ENCODE data around the gene MPZL2. TPM values are rescaled to one million over a fixed set of nuclear protein-coding genes. Genes with fewer than 3 reads are reported as not detected.

Gene MPZL2
- total and polyA plus RNA-seq, 4 donors, result 2.0 to 50.6 (median 16.4) TPM

DNA sequence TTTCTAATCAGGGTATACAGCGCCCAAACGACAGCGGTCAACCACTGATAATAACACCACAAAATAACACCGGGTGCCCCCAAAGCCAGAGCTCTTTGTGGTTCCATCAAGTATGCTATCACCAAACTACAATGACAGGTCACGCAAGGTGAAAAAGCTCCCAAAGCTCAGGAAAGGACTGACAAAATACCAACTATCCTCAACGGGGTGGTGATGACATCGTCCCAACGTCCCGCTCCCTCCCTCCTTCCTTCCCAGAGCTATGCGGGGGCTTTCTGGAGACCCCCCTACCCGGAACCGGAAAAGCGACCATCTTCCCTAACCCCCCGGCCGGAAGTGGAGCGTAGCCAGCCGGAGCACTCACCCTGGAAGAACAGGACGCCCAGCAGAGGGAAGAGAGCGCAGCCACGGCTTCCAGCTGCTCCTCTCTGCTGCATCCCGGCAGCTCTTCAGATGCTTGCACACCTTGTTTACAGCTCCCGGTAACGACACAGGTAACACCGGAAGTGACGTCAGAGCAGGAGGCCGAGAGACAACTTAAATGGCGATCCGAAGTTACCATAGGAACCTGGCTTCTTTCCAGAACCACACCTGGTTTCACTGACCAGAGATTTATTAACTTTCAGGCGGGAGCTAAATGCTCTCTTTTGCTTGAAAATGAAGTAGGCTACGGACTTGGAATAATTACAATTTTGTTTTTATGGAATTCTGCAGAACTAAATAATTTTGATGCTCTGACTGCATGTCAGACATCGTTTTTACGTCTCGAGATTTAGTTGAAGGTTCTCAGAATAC lies 12.0 kb downstream of the MPZL2 start, which contains the start of gene MPZL3:
Gene MPZL3, minus strand, starts transcription at position 508 of the 795 bp plus-strand sequence. Its CDS starts 71 bp downstream, at position 437.
- Histone ChIP-seq H3K4me1 (ENCODE audit: control insufficient read depth, insufficient read depth, low read length) (no peaks in the 10 kb centered on the region), H3K27me3 (ENCODE audit: control insufficient read depth, insufficient read depth, low read length) (peaks cover 26% of the 10 kb centered on the region), H3K36me3 (ENCODE audit: control insufficient read depth, insufficient read depth, low read length) (no peaks in the 10 kb centered on the region), H3K4me3 (ENCODE audit: low read depth, low read length) (peak within 1 kb of the TSS; percentile 81), H3K27ac (ENCODE audit: low read depth, low read length) (peak within 1 kb of the TSS; percentile 80), H3K9me3 (ENCODE audit: control insufficient read depth, insufficient read depth, low read length) (no peaks in the 10 kb centered on the region)
- peak; percentile 87 to 98 (median 93) for DNase-seq (ENCODE audit: low read depth in 4 of 6, low spot score in 6 of 6)
- WGBS (ENCODE audit: insufficient coverage), result 4% methylated on average over 31 of the region's 33 CpGs

DNA sequence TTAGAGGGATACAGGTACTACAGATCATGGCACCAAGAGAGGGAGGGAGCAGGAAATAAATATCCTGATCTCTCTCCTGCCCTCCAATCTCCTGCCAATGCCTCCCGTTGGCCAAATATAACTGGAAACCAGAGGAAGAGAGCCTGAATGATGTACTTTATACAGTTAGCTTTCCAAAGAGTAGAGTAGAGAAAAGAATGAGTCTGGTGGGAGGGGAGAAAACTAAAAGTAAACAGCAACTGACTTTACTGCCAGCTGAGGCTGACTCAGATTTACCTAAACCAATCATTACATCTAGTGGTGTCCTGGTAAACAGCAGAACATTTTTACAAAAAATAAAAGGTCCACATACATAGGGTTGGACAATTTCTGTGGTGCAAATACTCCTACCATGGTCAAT lies 17.1 kb downstream of the MPZL2 start:
- H3K4me1 ChIP-seq (ENCODE audit: control insufficient read depth, insufficient read depth, low read length), result no peaks in the 10 kb centered on the region
- peaks cover 59% of the 10 kb centered on the region for H3K27me3 ChIP-seq (ENCODE audit: control insufficient read depth, insufficient read depth, low read length)
- no peaks in the 10 kb centered on the region for H3K36me3 ChIP-seq (ENCODE audit: control insufficient read depth, insufficient read depth, low read length)
- WGBS (ENCODE audit: insufficient coverage), result no CpG with 5 or more reads among the region's 1 CpG
- H3K27ac ChIP-seq (ENCODE audit: low read depth, low read length), result no peak overlapping the region
- H3K9me3 ChIP-seq (ENCODE audit: control insufficient read depth, insufficient read depth, low read length), result no peaks in the 10 kb centered on the region
- H3K4me3 ChIP-seq (ENCODE audit: low read depth, low read length), result no peak overlapping the region
- no peak for DNase-seq (ENCODE audit: low read depth in 4 of 6, low spot score in 6 of 6)

DNA sequence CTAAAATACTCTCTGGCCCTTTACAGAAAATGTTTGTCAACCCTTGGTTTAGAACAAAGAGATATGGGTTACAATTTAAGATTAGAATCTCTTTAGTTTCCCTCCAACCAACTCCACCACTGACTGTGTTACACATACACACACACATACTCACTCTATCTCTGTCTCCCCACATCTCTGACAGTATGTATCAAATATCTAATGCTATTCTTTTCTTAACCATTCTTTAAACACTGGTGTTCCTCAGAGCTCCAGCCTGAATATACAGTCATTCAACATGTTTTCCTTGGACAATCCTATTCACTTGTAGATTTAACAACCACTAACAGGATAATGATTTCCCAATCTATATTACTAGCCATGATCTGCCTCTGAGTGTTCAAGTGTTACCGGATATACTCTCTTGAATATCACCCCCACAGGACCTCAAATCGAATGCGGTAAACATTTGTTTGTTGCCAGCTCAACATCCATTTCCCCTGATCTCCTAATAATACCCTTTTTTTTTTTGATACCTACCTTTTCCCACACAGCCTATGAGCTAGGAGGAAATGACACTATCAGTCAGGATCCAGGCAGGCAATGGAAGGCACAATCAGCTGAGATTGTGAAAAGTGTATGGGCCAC lies 18.0 kb downstream of the MPZL2 start:
- Histone ChIP-seq H3K4me1 (ENCODE audit: control insufficient read depth, insufficient read depth, low read length) (no peaks in the 10 kb centered on the region), H3K4me3 (ENCODE audit: low read depth, low read length) (no peak overlapping the region), H3K36me3 (ENCODE audit: control insufficient read depth, insufficient read depth, low read length) (no peaks in the 10 kb centered on the region), H3K9me3 (ENCODE audit: control insufficient read depth, insufficient read depth, low read length) (no peaks in the 10 kb centered on the region), H3K27ac (ENCODE audit: low read depth, low read length) (no peak overlapping the region), H3K27me3 (ENCODE audit: control insufficient read depth, insufficient read depth, low read length) (peaks cover 65% of the 10 kb centered on the region)
- DNase-seq (ENCODE audit: low read depth in 4 of 6, low spot score in 6 of 6), result no peak
- 88% methylated on average over 1 of the region's 3 CpGs for WGBS (ENCODE audit: insufficient coverage)

DNA sequence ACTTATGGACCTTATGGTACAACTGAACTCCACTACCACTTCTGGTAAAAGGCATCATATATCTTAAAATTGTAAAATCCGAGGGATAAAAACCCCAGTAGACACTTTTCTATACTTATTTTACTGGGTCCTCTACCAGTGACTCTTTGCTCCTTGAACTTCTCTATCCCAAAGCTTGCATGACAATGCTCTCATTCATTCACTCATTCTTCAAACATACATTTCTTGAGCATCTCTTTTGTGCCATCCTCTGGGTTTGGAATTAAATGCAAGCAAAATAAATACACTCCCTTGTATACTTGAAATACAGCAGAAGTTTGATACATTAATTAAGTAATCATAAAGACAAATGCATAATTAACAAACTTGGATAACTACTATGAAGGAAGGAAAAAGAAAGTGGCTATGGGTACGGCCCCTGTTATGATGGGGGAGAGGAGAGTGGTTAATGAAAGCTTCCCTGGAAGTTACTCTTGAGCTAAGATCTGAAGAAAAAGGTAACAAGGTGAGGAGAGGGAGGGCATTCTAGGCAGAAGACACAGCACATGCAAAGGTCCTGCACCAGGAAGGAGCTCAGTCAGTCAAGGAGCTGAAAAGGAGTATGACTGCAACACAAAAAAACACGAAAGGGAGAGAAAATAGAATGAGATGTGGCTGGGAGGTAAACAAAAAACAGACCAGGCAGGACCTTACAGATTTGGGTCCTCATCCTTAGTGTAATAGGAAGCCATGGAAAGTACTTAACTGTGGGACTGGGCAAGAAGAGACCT lies 19.9 kb downstream of the MPZL2 start:
- no peaks in the 10 kb centered on the region for H3K9me3 ChIP-seq (ENCODE audit: control insufficient read depth, insufficient read depth, low read length)
- 79% methylated on average over 3 of the region's 3 CpGs for WGBS (ENCODE audit: insufficient coverage)
- DNase-seq (ENCODE audit: low read depth in 4 of 6, low spot score in 6 of 6), result no peak
- H3K27ac ChIP-seq (ENCODE audit: low read depth, low read length), result no peak overlapping the region
- H3K4me1 ChIP-seq (ENCODE audit: control insufficient read depth, insufficient read depth, low read length), result no peaks in the 10 kb centered on the region
- no peaks in the 10 kb centered on the region for H3K36me3 ChIP-seq (ENCODE audit: control insufficient read depth, insufficient read depth, low read length)
- no peak overlapping the region for H3K4me3 ChIP-seq (ENCODE audit: low read depth, low read length)
- peaks cover 59% of the 10 kb centered on the region for H3K27me3 ChIP-seq (ENCODE audit: control insufficient read depth, insufficient read depth, low read length)

- 66% methylated on average over 7 of the region's 8 CpGs for WGBS (ENCODE audit: insufficient coverage)
- no peak overlapping the region for H3K27ac ChIP-seq (ENCODE audit: low read depth, low read length)
- H3K9me3 ChIP-seq (ENCODE audit: control insufficient read depth, insufficient read depth, low read length), result no peaks in the 10 kb centered on the region
- H3K36me3 ChIP-seq (ENCODE audit: control insufficient read depth, insufficient read depth, low read length), result no peaks in the 10 kb centered on the region
- H3K4me1 ChIP-seq (ENCODE audit: control insufficient read depth, insufficient read depth, low read length), result no peaks in the 10 kb centered on the region
- no peak for DNase-seq (ENCODE audit: low read depth in 4 of 6, low spot score in 6 of 6)
- peaks cover 54% of the 10 kb centered on the region for H3K27me3 ChIP-seq (ENCODE audit: control insufficient read depth, insufficient read depth, low read length)
- no peak overlapping the region for H3K4me3 ChIP-seq (ENCODE audit: low read depth, low read length)
Observed at GRCh38 chr11:118243161-118243560, 20.9 kb downstream of the MPZL2 start.

- DNase-seq (ENCODE audit: low read depth in 4 of 6, low spot score in 6 of 6), result no peak
- Histone ChIP-seq H3K36me3 (ENCODE audit: control insufficient read depth, insufficient read depth, low read length) (no peaks in the 10 kb centered on the region), H3K4me1 (ENCODE audit: control insufficient read depth, insufficient read depth, low read length) (no peaks in the 10 kb centered on the region), H3K4me3 (ENCODE audit: low read depth, low read length) (no peak overlapping the region), H3K27me3 (ENCODE audit: control insufficient read depth, insufficient read depth, low read length) (peaks cover 42% of the 10 kb centered on the region), H3K9me3 (ENCODE audit: control insufficient read depth, insufficient read depth, low read length) (no peaks in the 10 kb centered on the region), H3K27ac (ENCODE audit: low read depth, low read length) (no peak overlapping the region)
- 90% methylated on average over 1 of the region's 1 CpG for WGBS (ENCODE audit: insufficient coverage)
Observed at GRCh38 chr11:118241764-118242098, 22.4 kb downstream of the MPZL2 start.

DNA sequence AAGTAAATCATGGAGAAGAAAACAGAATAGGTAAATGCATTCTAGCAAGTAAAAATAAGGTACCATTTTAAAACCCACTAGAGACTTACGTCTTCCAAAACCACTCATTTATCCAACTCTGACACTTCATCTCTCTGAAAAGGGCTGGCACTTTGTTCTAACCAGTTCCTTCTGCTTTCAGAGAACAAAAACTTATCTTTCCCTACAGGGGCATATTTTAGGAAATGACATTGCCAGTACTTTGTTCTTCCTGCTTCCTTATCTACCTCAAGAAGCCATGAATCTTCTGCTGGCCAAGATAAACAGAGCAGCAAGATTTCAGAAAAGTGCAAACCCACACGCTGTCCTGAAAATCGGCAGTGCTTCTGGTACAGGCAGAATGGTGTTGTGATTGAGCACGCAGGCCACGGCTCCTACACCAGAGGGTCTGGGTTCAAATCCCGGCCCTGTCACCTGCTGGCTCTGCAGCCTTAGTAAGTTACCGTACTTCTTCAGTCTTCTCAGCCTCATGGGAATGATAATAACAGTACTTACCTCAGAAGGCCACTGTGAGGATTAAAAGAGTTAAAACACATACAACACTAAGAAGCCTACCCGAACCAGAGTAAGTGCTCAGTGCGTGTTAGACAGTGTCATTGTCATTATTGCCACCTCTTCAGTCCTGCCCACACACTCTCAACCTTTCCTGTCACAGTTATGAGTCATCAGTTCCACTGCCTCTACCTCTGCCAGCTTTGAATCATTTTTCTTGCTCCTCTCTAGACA lies 22.9 kb downstream of the MPZL2 start:
- no peaks in the 10 kb centered on the region for H3K36me3 ChIP-seq (ENCODE audit: control insufficient read depth, insufficient read depth, low read length)
- 78% methylated on average over 6 of the region's 9 CpGs for WGBS (ENCODE audit: insufficient coverage)
- no peak overlapping the region for H3K4me3 ChIP-seq (ENCODE audit: low read depth, low read length)
- H3K4me1 ChIP-seq (ENCODE audit: control insufficient read depth, insufficient read depth, low read length), result no peaks in the 10 kb centered on the region
- H3K27me3 ChIP-seq (ENCODE audit: control insufficient read depth, insufficient read depth, low read length), result peaks cover 36% of the 10 kb centered on the region
- peak in 1 of 6 donors; percentile 34 for DNase-seq (ENCODE audit: low read depth in 4 of 6, low spot score in 6 of 6)
- H3K27ac ChIP-seq (ENCODE audit: low read depth, low read length), result no peak overlapping the region
- no peaks in the 10 kb centered on the region for H3K9me3 ChIP-seq (ENCODE audit: control insufficient read depth, insufficient read depth, low read length)

DNA sequence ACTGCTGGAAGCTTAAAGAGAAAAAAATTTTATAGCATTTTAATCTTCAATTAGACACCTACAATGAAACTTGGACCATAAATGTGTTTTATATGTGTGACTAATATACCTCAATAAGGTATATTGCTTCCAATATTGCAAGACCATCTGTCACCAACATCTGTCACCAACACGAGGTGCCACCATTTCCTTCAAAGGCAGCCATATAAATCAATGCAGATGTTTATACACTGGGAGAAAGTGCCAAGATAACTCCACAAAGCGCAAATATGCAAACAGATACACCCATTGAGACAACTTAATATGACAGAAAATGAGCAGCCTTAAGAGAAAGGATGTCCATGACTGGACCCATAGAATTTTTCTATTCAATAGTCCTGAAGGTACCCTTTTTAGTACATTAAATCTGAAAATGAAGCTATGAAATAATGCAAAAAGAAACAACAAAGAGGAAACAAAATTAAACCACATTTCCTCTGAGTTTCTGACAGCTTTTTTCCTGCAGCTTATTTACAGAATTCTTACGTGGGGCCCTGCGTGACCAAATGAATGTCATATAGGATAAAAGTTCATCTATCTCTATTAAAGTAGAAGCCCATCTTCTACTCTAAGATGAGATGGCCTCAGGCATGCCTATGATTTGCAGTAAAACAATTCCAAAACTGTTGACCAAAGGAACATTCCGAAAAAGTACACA lies 24.4 kb downstream of the MPZL2 start:
- Histone ChIP-seq H3K27ac (ENCODE audit: low read depth, low read length) (no peak overlapping the region), H3K27me3 (ENCODE audit: control insufficient read depth, insufficient read depth, low read length) (peaks cover 27% of the 10 kb centered on the region), H3K36me3 (ENCODE audit: control insufficient read depth, insufficient read depth, low read length) (no peaks in the 10 kb centered on the region), H3K4me3 (ENCODE audit: low read depth, low read length) (no peak overlapping the region), H3K9me3 (ENCODE audit: control insufficient read depth, insufficient read depth, low read length) (no peaks in the 10 kb centered on the region), H3K4me1 (ENCODE audit: control insufficient read depth, insufficient read depth, low read length) (no peaks in the 10 kb centered on the region)
- DNase-seq (ENCODE audit: low read depth in 4 of 6, low spot score in 6 of 6), result peak in 1 of 6 donors; percentile 55
- 100% methylated on average over 1 of the region's 5 CpGs for WGBS (ENCODE audit: insufficient coverage)

DNA sequence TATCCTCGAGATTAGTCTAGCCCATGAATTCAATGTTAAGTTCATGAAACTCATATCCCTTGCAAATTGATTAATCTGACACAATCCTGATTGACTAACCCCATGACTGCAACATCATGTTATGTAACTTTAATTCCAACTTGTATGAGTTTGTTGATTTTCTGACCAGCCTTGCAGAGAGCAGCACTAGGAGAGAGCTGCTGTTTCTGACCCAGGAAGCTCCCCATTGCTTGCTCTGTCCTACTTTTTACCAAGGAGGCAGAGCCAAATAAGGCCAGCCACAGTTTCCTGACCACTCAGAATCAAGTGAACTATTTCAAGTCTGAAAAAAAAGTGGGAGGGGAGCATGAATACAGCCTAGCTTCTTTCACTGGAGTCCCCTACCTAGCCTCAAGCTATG lies 25.2 kb downstream of the MPZL2 start:
- no peak overlapping the region for H3K27ac ChIP-seq (ENCODE audit: low read depth, low read length)
- no peaks in the 10 kb centered on the region for H3K9me3 ChIP-seq (ENCODE audit: control insufficient read depth, insufficient read depth, low read length)
- no peak overlapping the region for H3K4me3 ChIP-seq (ENCODE audit: low read depth, low read length)
- no CpG with 5 or more reads among the region's 1 CpG for WGBS (ENCODE audit: insufficient coverage)
- H3K36me3 ChIP-seq (ENCODE audit: control insufficient read depth, insufficient read depth, low read length), result no peaks in the 10 kb centered on the region
- peaks cover 24% of the 10 kb centered on the region for H3K27me3 ChIP-seq (ENCODE audit: control insufficient read depth, insufficient read depth, low read length)
- H3K4me1 ChIP-seq (ENCODE audit: control insufficient read depth, insufficient read depth, low read length), result no peaks in the 10 kb centered on the region
- no peak for DNase-seq (ENCODE audit: low read depth in 4 of 6, low spot score in 6 of 6)
